WTC11 (cell line): Measurements from ENCODE around the gene RARS2. TPM values are rescaled to one million over a fixed set of nuclear protein-coding genes. Genes with fewer than 3 reads are reported as not detected.
"Not testable (repeated sequence)": the region's sequence is repeated elsewhere in the genome, so short reads cannot be mapped to it uniquely, and the experiment has no call there.

ENCODE experiments used
- ATAC-seq: fragments of 200-7000 bp; cut with Tn5 transposase; 2 replicates; pipeline ENCODE4 v1.10.0; 2021; ENCODE audit warnings: mild to moderate bottlenecking, moderate library complexity
- CTCF ChIA-PET: fragments of 300-600 bp; sonication (Branson Sonifier 250); formaldehyde crosslinking; loops from one replicate; lab custom pipeline; 2021; ENCODE audit warnings: antibody characterized with exemption; lab: Charles Lee
- POLR2A ChIA-PET: fragments of 350-600 bp; sonication (Branson Sonifier 250); formaldehyde crosslinking; loops from one replicate; lab custom pipeline; 2021; ENCODE audit warnings: antibody characterized with exemption; lab: Charles Lee
- DNase-seq: peaks from one replicate; pipeline ENCODE4 v3.0.0; 2021; ENCODE audit warnings: low spot score
- H3K27ac Mint-ChIP-seq: 2 replicates; pipeline ENCODE4 v1.8.0; 2021; ENCODE audit warnings: mixed read lengths
- H3K27me3 Mint-ChIP-seq: 2 replicates; pipeline ENCODE4 v1.8.0; 2021; ENCODE audit warnings: low read depth, mild to moderate bottlenecking, moderate library complexity, mixed read lengths
- H3K36me3 Mint-ChIP-seq: 2 replicates; pipeline ENCODE4 v1.8.0; 2021; ENCODE audit warnings: mixed read lengths
- H3K4me1 Mint-ChIP-seq: 2 replicates; pipeline ENCODE4 v1.8.0; 2022; ENCODE audit warnings: mixed read lengths
- H3K4me3 Mint-ChIP-seq: 2 replicates; pipeline ENCODE4 v1.8.0; 2021; ENCODE audit warnings: mild to moderate bottlenecking, moderate library complexity, mixed read lengths
- H3K9me3 Mint-ChIP-seq: 2 replicates; pipeline ENCODE4 v1.8.0; 2021; ENCODE audit warnings: mixed read lengths
- CREB1 ChIP-seq: sonication (generic); formaldehyde crosslinking; IDR thresholded peaks from 2 replicates; pipeline ENCODE4 v1.8.0; 2023; ENCODE audit warnings: mild to moderate bottlenecking, missing genetic modification reagents
- E2F1 ChIP-seq: sonication (generic); formaldehyde crosslinking; IDR thresholded peaks from 2 replicates; pipeline ENCODE4 v1.8.0; 2022; ENCODE audit warnings: mild to moderate bottlenecking, missing genetic modification reagents
- ESRRA ChIP-seq: sonication (generic); formaldehyde crosslinking; IDR thresholded peaks from 2 replicates; pipeline ENCODE4 v1.8.1; 2022; ENCODE audit warnings: mild to moderate bottlenecking, missing genetic modification reagents, borderline replicate concordance
- HMGA2 ChIP-seq: fragments of 250-450 bp; sonication (Bioruptor Pico); IDR thresholded peaks from 2 replicates; pipeline ENCODE4 v1.4.0; 2021; ENCODE audit warnings: mild to moderate bottlenecking, moderate library complexity
- MLX ChIP-seq: sonication (generic); formaldehyde crosslinking; IDR thresholded peaks from 2 replicates; pipeline ENCODE4 v1.8.1; 2023; ENCODE audit warnings: mild to moderate bottlenecking, missing genetic modification reagents, moderate library complexity
- PRDM15 ChIP-seq: sonication (generic); formaldehyde crosslinking; IDR thresholded peaks from 2 replicates; pipeline ENCODE4 v1.8.0; 2022; ENCODE audit warnings: missing genetic modification reagents
- RORB ChIP-seq: fragments of 250-450 bp; sonication (Bioruptor Pico); IDR thresholded peaks from 2 replicates; pipeline ENCODE4 v1.9.0; 2021; ENCODE audit warnings: mild to moderate bottlenecking
- SMAD3 ChIP-seq: sonication (generic); formaldehyde crosslinking; IDR thresholded peaks from 2 replicates; pipeline ENCODE4 v1.8.0; 2022; ENCODE audit warnings: missing genetic modification reagents, mild to moderate bottlenecking, borderline replicate concordance
- TP53 ChIP-seq: sonication (generic); formaldehyde crosslinking; IDR thresholded peaks from 2 replicates; pipeline ENCODE4 v1.8.1; 2023; ENCODE audit warnings: mild to moderate bottlenecking, missing genetic modification reagents
- USF1 ChIP-seq: sonication (generic); formaldehyde crosslinking; IDR thresholded peaks from 2 replicates; pipeline ENCODE4 v1.8.0; 2022; ENCODE audit warnings: mild to moderate bottlenecking, missing genetic modification reagents
- ZMAT4 ChIP-seq: fragments of 250-450 bp; sonication (Bioruptor Pico); IDR thresholded peaks from 2 replicates; pipeline ENCODE4 v1.9.0; 2021; ENCODE audit warnings: mild to moderate bottlenecking
- ZNF138 ChIP-seq: sonication (generic); formaldehyde crosslinking; conservative IDR thresholded peaks from 2 replicates; pipeline ENCODE4 v1.8.1; 2022; ENCODE audit warnings: mild to moderate bottlenecking, moderate library complexity, missing genetic modification reagents
- ZNF281 ChIP-seq: sonication (generic); formaldehyde crosslinking; IDR thresholded peaks from 2 replicates; pipeline ENCODE4 v1.8.0; 2023; ENCODE audit warnings: mild to moderate bottlenecking, missing genetic modification reagents
- ZNF317 ChIP-seq: sonication (generic); formaldehyde crosslinking; IDR thresholded peaks from 2 replicates; pipeline ENCODE4 v1.8.1; 2023; ENCODE audit warnings: low read depth, mild to moderate bottlenecking, moderate library complexity, missing genetic modification reagents, borderline replicate concordance
- ZNF423 ChIP-seq: fragments of 250-450 bp; sonication (Bioruptor Pico); IDR thresholded peaks from 2 replicates; pipeline ENCODE4 v2.1.2; 2022; ENCODE audit warnings: mild to moderate bottlenecking, moderate library complexity
- ZNF532 ChIP-seq: fragments of 250-450 bp; sonication (Bioruptor Pico); IDR thresholded peaks from 2 replicates; pipeline ENCODE4 v1.9.0; 2021; ENCODE audit warnings: mild to moderate bottlenecking, borderline replicate concordance
- total RNA-seq: library from RNA; stranded (reverse); gene quantifications from 3 replicates; pipeline ENCODE4 v1.2.3, GENCODE V29; 2021

RARS2 gene
- total RNA-seq, 1 experiment from 2014 or later = 32.9 TPM

- TF ChIP-seq ZNF138 (CRISPR knock-in tag) (no peak), PRDM15 (CRISPR knock-in tag) (no peak), MLX (CRISPR knock-in tag) (no peak), CREB1 (no peak)
Measured at GRCh38 chr6:87494761-87495422, 94.9 kb downstream of the RARS2 start (continued).

GRCh38 chr6:87489326-87489725 lies 100.5 kb downstream of the RARS2 start:
- H3K9me3 Mint-ChIP-seq, H3K27ac Mint-ChIP-seq, DNase-seq, H3K4me3 Mint-ChIP-seq, H3K36me3 Mint-ChIP-seq, H3K27me3 Mint-ChIP-seq, ATAC-seq, POLR2A ChIA-PET, CTCF ChIA-PET: not testable (repeated sequence)
- peaks cover 16% of the 10 kb centered on the region for H3K4me1 Mint-ChIP-seq

- Mint-ChIP-seq H3K4me3 (no peak overlapping the region), H3K4me1 (peaks cover 24% of the 10 kb centered on the region), H3K9me3 (peaks cover 5% of the 10 kb centered on the region), H3K27ac (no peak overlapping the region), H3K27me3 (no peaks in the 10 kb centered on the region), H3K36me3 (peaks cover 3% of the 10 kb centered on the region; the same call in 1 of the 2 replicates)
- DNase-seq (no peak), ATAC-seq (no peak)
- TF ChIP-seq ZMAT4 (CRISPR knock-in tag) = no peak
- TF ChIP-seq RORB (CRISPR knock-in tag) = no peak
- no peak for TF ChIP-seq ZNF281 (CRISPR knock-in tag)
- no peak for TF ChIP-seq SMAD3 (CRISPR knock-in tag)
- no peak for TF ChIP-seq ZNF317
- TF ChIP-seq ZNF423 (CRISPR knock-in tag) = no peak
- TF ChIP-seq ZNF532 (CRISPR knock-in tag) = no peak
- TF ChIP-seq HMGA2 (CRISPR knock-in tag) = no peak
- TF ChIP-seq TP53 (CRISPR knock-in tag) = no peak
- no peak for TF ChIP-seq E2F1 (CRISPR knock-in tag)
- TF ChIP-seq ESRRA = no peak
- TF ChIP-seq USF1 (CRISPR knock-in tag) = no peak
- ChIA-PET CTCF (no interaction called here), POLR2A (no interaction called here)
Measured at GRCh38 chr6:87487555-87487954, 102.2 kb downstream of the RARS2 start.
